NK-92 (cell line): ENCODE data around the gene AP3B1.
"Not testable (repeated sequence)": the region's sequence is repeated elsewhere in the genome, so short reads cannot be mapped to it uniquely, and the experiment has no call there.

Experiments used
- DNase-seq: peaks from one replicate; lab custom pipeline; 2025; ENCODE audit not compliant: unreplicated experiment; lab: John Stamatoyannopoulos, UW

AP3B1 gene

GRCh38 chr5:78243639-78244038, 50.9 kb downstream of the AP3B1 start:
- no peak for DNase-seq

DNA sequence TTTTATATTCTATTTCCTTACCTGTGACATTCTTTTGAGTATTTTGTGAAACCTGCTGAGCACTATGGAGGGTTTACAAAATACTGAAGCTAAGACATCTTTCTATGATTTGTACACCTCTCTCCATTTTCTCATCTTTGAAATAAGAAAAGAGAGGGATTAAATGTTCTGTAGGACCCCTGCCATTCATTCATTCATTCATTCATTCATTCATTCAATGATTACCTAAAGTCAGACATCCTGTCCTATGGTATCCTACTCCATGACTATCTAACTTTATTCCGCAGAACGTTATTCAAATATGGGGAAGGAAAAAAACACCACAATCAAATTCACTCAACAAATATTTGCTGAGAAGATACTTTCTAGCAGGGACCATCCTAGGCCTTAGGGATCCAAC, 51.4 kb downstream of the AP3B1 start:
- DNase-seq: no peak

GRCh38 chr5:78242001-78242400, 52.5 kb downstream of the AP3B1 start:
- DNase-seq: no peak

DNA sequence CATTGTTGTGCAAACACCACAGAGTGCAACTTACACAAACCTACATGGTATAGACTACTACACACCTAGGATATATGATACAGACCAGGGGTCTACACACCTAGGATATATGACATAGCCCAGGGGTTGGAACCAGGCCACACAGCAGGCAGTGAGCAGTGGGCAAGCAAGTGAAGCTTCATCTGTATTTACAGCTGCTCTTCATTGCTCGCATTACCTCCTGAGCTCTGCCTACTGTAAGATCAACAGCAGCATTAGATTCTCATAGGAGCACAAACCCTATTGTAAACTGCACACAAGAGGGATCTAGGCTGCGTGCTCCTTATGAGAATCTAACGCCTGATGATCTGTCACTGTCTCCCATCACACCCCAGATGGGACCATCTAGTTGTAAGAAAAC, 56.6 kb downstream of the AP3B1 start:
- no peak for DNase-seq

DNA sequence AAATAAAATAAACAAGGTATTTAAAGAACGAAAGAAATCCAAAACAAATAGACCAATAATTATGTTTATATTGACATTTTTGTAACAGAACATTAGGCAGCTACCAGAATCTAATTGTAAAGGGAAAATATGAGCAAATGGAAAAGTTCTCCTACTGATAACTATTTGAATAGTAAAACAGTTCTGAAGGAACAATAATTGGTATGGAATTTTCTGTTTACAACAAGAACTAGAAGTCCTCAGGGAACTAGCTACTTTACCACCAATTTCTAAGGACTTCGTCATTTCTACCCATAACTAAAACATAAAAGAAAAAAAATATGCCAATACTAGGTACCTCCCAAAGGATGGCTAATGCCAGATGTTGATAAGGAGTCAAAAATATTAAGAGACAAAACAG, 58.5 kb downstream of the AP3B1 start:
- no peak for DNase-seq

- no peak for DNase-seq
Observed at GRCh38 chr5:78235289-78235688, 59.2 kb downstream of the AP3B1 start.

GRCh38 chr5:78234804-78235203, 59.7 kb downstream of the AP3B1 start:
- no peak for DNase-seq

DNA sequence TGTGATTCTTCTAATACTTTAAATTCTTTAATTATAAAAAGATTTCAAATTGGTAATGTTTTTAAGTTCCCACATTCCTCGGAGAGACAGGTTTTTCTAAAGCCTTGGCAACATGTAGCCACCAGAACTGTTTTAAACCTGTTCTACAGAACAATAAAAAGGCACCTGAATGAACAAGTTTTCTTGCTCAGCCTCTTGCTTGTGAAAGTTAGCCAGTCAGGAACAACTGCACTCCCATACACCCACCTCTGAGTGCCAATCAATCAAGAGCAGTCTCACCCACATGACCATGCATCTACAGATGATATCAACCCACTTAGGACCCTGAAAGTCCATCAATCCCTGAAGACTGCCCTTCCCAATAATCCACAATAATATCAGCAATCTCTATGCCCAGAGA, 62.3 kb downstream of the AP3B1 start:
- no peak for DNase-seq

DNA sequence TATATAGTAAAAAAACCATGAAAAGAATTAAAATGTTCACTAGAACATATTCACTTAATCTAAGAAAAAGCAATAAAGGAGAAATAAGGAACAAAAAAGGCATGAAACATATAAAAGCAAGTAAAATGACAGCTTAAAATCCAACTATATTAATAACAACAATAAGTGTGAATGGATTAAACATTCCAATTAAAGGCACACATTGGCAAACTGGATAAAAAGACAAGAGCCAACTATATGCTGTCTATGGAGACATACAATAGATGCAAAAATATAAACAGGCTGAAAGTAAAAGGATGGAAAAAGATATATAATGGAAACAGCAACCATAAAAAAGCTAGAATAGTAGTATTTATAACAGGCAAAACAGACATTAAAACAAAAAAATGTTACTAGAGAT, 70.1 kb downstream of the AP3B1 start:
- DNase-seq: no peak

DNA sequence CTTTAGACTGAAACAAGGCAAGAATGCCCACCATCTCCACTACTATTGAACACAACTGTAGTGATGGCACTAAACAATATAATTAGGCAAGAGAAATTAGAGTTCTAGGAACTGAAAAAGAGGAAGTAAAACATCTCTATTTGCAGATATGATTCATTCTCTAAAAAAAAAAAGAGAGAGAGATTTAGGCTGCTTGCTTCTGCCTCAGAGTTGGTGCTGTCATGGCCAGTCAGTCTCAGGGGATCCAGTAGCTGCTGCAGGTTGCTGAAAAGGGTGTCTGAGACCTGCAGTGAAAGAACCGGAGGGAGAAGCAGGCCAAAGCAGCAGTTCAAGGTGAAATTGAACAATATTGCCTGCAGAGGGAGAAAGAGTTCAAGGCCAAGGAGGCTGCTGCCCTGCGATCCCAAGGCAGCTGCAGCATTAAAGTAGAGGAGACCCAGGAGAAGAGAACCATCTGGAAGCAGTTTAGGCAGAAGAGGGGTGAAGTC, 72.5 kb downstream of the AP3B1 start:
- DNase-seq: no peak

DNA sequence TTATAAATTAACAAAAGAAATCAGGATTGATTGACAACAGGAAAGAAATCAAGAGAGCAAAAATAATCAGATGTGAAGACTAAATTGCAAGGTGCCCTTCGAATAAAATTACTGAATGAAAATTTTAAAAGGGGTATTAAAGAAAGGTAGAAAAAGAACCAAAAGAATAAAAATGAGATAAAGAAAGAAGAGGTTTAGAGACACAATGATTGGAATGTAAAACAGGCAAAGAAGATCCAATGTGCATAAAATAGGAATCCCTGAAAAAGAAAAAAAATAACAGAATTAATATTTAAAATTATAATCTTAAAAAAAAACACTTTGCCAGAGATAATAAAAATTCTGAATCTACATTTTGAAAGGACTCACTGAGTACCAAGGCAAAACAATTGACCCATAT, 73.0 kb downstream of the AP3B1 start:
- no peak for DNase-seq

GRCh38 chr5:78215972-78216371, 78.5 kb downstream of the AP3B1 start:
- no peak for DNase-seq

DNA sequence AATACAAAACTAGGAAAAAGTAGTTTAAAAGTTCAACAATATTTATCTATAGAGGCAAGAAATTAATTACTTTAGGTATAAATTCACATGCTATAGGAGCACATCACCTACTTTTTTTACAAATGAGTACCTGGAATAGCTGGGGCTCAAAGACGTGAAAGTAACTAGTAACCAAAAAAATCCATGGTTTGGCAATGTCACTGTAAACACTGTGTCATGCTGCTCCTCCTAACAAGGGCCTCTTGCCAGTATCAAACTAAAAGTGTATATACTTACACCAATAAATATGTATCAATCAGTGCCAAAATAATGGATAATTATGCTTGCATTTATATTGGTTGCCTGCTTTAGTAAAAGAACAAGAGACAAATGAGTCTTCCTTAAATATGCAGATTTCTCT, 78.9 kb downstream of the AP3B1 start:
- no peak for DNase-seq

GRCh38 chr5:78213799-78214198, 80.7 kb downstream of the AP3B1 start:
- DNase-seq: no peak

GRCh38 chr5:78211052-78211451, 83.4 kb downstream of the AP3B1 start:
- DNase-seq: no peak

GRCh38 chr5:78204241-78204640, 90.3 kb downstream of the AP3B1 start:
- no peak for DNase-seq

DNA sequence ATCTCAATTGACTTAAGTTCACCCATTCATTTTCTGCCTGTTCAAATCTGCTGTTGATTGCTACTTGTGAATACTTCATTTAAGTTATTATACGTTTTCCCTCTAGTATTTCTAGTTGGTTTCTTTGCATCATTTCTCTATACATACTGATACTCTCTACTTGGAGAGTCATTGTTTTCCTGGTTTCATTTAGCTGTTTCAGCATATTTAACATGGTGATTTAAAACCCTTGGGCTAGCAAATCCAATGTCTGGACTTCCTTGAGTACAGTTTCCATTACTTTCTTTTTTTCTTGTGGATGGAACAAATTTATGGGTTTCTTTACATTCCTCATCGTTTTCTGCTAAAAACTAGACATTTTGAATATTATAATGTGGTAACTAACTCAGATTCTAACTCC, 90.7 kb downstream of the AP3B1 start:
- DNase-seq: no peak

DNA sequence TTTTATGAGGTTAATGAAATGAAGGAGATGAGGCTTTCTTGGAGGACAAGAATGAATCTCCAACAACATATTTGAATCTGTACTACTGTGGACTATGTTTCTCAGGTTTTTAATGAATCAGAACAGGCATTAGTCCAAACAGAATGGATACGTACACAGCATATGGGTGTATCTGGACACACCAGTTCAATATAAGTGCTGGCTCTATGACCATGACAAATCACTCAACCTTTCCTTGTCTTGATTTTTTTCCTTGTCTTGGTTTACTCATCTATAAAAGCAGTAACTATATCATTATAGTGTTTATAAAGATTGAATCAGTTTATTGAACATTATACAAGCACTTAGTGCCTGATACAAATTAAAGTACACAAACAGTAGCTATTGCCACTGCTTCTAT, 104.1 kb downstream of the AP3B1 start:
- no peak for DNase-seq

DNA sequence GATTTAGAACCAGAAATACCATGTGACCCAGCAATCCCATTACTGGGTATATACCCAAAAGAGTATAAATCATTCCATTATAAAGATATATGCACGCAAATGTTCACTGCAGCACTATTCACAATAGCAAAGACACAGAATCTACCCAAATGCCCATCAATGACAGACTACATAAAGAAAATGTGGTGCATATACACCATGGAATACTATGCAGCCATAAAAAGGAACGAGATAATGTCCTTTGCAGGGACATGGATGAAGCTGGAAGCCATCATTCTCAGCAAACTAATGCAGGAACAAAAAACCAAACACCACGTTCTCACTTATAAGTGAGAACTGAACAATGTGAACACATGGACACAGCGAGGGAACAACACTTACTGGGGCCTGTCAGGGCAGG, 105.8 kb downstream of the AP3B1 start:
- DNase-seq: not testable (repeated sequence)

GRCh38 chr5:78187172-78187571, 107.3 kb downstream of the AP3B1 start:
- no peak for DNase-seq

DNA sequence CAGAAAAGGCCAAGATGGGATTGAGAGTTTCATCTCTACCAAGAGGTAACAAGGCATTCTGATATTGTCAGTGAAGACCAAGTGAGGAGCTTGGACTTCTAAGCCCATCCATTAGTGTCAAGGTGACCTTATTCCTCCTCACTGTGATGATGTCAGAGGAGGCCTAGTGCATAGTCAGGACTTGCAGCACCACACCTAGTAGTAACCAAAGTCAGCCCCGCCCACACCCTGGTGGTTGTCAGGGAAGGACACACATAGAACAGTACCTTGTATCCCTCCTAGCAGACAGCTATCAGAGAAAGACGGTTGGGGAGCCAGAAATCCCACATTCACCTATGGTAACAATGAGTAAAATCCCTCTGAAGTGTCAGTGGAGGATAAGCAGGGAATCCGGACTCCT, 111.7 kb downstream of the AP3B1 start:
- no peak for DNase-seq

DNA sequence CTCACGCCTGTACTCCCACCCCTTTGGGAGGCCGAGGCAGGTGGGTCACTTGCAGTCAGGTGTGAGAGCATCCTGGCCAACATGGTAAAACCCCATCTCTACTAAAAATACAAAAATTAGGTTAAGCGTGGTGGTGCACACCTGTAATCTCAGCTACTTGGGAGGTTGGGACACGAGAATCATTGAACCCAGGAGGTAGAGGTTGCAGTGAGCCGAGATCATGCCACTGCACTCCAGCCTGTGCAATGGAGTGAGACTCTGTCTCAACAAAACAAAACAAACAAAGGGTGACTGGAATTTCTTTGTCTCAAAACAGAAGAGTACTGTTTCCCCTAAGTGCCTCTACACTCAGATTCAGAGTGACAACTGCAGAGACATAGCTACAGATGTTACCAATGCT, 116.1 kb downstream of the AP3B1 start:
- DNase-seq: no peak

DNA sequence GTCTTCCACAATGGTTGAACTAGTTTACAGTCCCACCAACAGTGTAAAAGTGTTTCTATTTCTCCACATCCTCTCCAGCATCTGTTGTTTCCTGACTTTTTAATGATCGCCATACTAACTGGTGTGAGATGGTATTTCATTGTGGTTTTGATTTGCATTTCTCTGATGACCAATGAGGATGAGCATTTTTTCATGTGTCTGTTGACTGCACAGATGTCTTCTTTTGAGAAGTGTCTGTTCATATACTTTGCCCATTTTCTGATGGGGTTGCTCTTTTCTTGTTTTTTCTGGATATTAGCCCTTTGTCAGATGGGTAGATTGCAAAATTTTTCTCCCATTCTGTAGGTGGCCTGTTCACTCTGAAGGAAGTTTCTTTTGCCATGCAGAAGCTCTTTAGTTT, 124.2 kb downstream of the AP3B1 start:
- not testable (repeated sequence) for DNase-seq

- DNase-seq: no peak
Observed at GRCh38 chr5:78162253-78162862, 132.1 kb downstream of the AP3B1 start.
